Measurements from ENCODE around the gene KLHL29. TPM values are rescaled to one million over a fixed set of nuclear protein-coding genes. Genes with fewer than 3 reads are reported as not detected.

KLHL29 gene
- total and polyA plus RNA-seq, 2 experiments from 2014 or later, result 1.5 to 6.5 TPM

DNA sequence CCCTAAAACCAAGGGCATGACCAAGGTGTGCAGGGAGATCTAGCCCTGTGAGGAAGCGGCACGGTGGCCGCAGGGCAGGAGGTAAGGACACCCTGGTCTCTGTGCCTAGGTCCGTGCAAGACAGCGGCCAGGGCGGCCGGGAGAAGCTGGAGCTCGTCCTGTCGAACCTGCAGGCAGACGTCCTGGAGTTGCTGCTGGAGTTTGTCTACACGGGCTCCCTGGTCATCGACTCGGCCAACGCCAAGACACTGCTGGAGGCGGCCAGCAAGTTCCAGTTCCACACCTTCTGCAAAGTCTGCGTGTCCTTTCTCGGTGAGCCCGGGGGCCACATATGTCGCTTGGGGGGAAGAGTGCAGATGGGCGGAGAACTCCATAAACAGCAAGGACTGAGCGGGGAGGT, 306.6 kb downstream of the KLHL29 start:
- no peak overlapping the region for H3K4me3 ChIP-seq
- Mint-ChIP-seq H3K27ac (no peak overlapping the region), H3K9me3 (no peaks in the 10 kb centered on the region; the same call in 2 of the 3 replicates), H3K4me3 (no peak overlapping the region), H3K36me3 (ENCODE audit: low read depth) (peaks cover 6% of the 10 kb centered on the region; the same call in 1 of the 3 replicates), H3K27me3 (ENCODE audit: insufficient read depth, low read depth, poor library complexity) (peaks cover 16% of the 10 kb centered on the region), H3K4me1 (peaks cover 10% of the 10 kb centered on the region)
- H3K27ac ChIP-seq (ENCODE audit: low read depth), result no peak overlapping the region
- H4K20me1 ChIP-seq (replicated peaks; ENCODE audit: insufficient read depth), result no peaks in the 10 kb centered on the region; the same call in 1 of the 2 replicates
- H2AFZ ChIP-seq, result no peak overlapping the region
- TF ChIP-seq CREB1 (CRISPR knock-in tag; IDR thresholded peaks at IDR 0.05; ENCODE audit: low read depth) (no peak), POLR2AphosphoS5 (IDR thresholded peaks at IDR 0.05; ENCODE audit: low read depth) (no peak), ZNF114 (CRISPR knock-in tag; IDR thresholded peaks at IDR 0.05) (no peak), EZH2phosphoT487 (IDR thresholded peaks at IDR 0.05; ENCODE audit: unreplicated experiment) (no peak), STAT1 (IDR thresholded peaks at IDR 0.05; ENCODE audit: unreplicated experiment) (no peak)
- TF ChIP-seq, protein P1, sequence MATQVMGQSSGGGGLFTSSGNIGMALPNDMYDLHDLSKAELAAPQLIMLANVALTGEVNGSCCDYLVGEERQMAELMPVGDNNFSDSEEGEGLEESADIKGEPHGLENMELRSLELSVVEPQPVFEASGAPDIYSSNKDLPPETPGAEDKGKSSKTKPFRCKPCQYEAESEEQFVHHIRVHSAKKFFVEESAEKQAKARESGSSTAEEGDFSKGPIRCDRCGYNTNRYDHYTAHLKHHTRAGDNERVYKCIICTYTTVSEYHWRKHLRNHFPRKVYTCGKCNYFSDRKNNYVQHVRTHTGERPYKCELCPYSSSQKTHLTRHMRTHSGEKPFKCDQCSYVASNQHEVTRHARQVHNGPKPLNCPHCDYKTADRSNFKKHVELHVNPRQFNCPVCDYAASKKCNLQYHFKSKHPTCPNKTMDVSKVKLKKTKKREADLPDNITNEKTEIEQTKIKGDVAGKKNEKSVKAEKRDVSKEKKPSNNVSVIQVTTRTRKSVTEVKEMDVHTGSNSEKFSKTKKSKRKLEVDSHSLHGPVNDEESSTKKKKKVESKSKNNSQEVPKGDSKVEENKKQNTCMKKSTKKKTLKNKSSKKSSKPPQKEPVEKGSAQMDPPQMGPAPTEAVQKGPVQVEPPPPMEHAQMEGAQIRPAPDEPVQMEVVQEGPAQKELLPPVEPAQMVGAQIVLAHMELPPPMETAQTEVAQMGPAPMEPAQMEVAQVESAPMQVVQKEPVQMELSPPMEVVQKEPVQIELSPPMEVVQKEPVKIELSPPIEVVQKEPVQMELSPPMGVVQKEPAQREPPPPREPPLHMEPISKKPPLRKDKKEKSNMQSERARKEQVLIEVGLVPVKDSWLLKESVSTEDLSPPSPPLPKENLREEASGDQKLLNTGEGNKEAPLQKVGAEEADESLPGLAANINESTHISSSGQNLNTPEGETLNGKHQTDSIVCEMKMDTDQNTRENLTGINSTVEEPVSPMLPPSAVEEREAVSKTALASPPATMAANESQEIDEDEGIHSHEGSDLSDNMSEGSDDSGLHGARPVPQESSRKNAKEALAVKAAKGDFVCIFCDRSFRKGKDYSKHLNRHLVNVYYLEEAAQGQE (IDR thresholded peaks at IDR 0.05; ENCODE audit: unreplicated experiment), result no peak
- no peaks in the 10 kb centered on the region for H3K27me3 ChIP-seq (ENCODE audit: insufficient read depth)
- no peaks in the 10 kb centered on the region for H3F3A ChIP-seq (replicated peaks; ENCODE audit: low read depth)
- no peak overlapping the region for H3K4me2 ChIP-seq
- no peaks in the 10 kb centered on the region for H3K36me3 ChIP-seq (ENCODE audit: insufficient read depth)
- no peaks in the 10 kb centered on the region for H3K9me2 ChIP-seq (ENCODE audit: insufficient read depth)
- no peaks in the 10 kb centered on the region for H3K79me2 ChIP-seq (replicated peaks; ENCODE audit: insufficient read depth)
- DNase-seq (ENCODE audit: low spot score), result no peak
- H3K4me1 ChIP-seq (ENCODE audit: insufficient read depth), result no peaks in the 10 kb centered on the region
- no peak for ATAC-seq

DNA sequence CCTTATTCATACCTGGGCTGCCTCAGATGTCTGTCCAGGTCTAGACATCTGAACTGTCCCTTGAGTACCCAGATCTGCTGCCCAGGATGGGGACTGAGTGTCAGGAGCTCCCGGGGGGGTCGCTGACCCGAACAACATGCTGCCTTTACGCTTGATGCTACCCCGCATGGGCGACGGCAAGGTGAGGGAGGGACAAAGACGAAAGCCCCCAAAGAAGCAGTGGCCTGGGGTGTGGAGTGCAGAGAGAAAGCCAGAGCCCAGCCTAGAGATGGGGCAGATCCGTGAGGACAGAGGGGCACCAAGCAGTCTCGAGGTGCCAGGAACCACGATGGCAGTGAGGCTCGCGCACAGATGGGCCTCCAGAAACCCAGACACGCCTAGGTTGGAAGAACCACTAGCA, 307.3 kb downstream of the KLHL29 start:
- H3K27me3 ChIP-seq (ENCODE audit: insufficient read depth), result no peaks in the 10 kb centered on the region
- no peak overlapping the region for H3K4me3 Mint-ChIP-seq

More for the DNA sequence above, 307.3 kb downstream of the KLHL29 start:
- peaks cover 10% of the 10 kb centered on the region for H3K4me1 Mint-ChIP-seq
- Histone ChIP-seq H3F3A (replicated peaks; ENCODE audit: low read depth) (no peaks in the 10 kb centered on the region), H2AFZ (no peak overlapping the region), H3K4me3 (no peak overlapping the region), H4K20me1 (replicated peaks; ENCODE audit: insufficient read depth) (no peaks in the 10 kb centered on the region; the same call in 1 of the 2 replicates), H3K4me2 (no peak overlapping the region), H3K36me3 (ENCODE audit: insufficient read depth) (no peaks in the 10 kb centered on the region), H3K79me2 (replicated peaks; ENCODE audit: insufficient read depth) (no peaks in the 10 kb centered on the region), H3K27ac (ENCODE audit: low read depth) (no peak overlapping the region), H3K9me2 (ENCODE audit: insufficient read depth) (no peaks in the 10 kb centered on the region), H3K4me1 (ENCODE audit: insufficient read depth) (no peaks in the 10 kb centered on the region)
- no peak for ATAC-seq
- no peaks in the 10 kb centered on the region; the same call in 2 of the 3 replicates for H3K9me3 Mint-ChIP-seq
- H3K36me3 Mint-ChIP-seq (ENCODE audit: low read depth), result peaks cover 6% of the 10 kb centered on the region; the same call in 1 of the 3 replicates
- no peak for DNase-seq (ENCODE audit: low spot score)
- no peak overlapping the region for H3K27ac Mint-ChIP-seq
- no peak for TF ChIP-seq EZH2 (IDR thresholded peaks at IDR 0.05; ENCODE audit: low read depth, unreplicated experiment)
- H3K27me3 Mint-ChIP-seq (ENCODE audit: insufficient read depth, low read depth, poor library complexity), result peaks cover 16% of the 10 kb centered on the region
